GM23338 (cell line): ENCODE results near the gene CLCN6.

Source experiments
- POLR2AphosphoS5 ChIP-seq: IDR thresholded peaks from 2 replicates; pipeline ENCODE4 v1.6.1; 2016; ENCODE audit warnings: antibody characterized with exemption, low read depth
- TF ChIP-seq, protein P1 (sequence below), 2 experiments: fragments of 200-600 bp in 1 of 2; sonication (generic) in 1 of 2; conservative IDR thresholded peaks; 2 replicates each; pipeline versions ENCODE4 v1.5.1 to v1.6.1; 2016 to 2017; ENCODE audit warnings: antibody characterized with exemption in 2 of 2, low read depth in 2 of 2, mild to moderate bottlenecking in 2 of 2, moderate library complexity in 1 of 2

DNA sequence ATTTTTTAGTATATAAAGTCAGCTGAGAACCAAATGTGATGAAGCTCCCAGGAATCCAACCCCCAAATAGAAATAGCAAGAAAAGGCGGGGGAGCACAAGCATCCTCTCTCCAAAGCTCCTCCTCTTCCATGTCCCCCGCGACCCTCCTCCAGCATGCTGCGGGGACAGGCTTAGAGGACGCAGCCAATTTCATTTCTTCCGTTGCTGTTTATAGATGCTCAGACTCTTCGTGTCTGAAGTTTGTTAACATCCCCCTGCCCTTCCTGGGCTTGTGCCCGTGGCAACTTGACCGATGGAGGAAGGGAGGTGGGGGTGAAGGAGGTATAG, 42.3 kb downstream of the CLCN6 start:
- TF ChIP-seq, protein P1, sequence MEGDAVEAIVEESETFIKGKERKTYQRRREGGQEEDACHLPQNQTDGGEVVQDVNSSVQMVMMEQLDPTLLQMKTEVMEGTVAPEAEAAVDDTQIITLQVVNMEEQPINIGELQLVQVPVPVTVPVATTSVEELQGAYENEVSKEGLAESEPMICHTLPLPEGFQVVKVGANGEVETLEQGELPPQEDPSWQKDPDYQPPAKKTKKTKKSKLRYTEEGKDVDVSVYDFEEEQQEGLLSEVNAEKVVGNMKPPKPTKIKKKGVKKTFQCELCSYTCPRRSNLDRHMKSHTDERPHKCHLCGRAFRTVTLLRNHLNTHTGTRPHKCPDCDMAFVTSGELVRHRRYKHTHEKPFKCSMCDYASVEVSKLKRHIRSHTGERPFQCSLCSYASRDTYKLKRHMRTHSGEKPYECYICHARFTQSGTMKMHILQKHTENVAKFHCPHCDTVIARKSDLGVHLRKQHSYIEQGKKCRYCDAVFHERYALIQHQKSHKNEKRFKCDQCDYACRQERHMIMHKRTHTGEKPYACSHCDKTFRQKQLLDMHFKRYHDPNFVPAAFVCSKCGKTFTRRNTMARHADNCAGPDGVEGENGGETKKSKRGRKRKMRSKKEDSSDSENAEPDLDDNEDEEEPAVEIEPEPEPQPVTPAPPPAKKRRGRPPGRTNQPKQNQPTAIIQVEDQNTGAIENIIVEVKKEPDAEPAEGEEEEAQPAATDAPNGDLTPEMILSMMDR (conservative IDR thresholded peaks at IDR 0.05; ENCODE audit: low read depth in 2 of 2): no peak
- no peak for TF ChIP-seq POLR2AphosphoS5
